Fibroblast of lung (primary cell): ENCODE results near the gene PRKCH.

Experiments used
- EZH2 ChIP-seq: IDR thresholded peaks from 2 replicates; pipeline ENCODE4 v1.5.1; 2012; ENCODE audit warnings: low read length, control low read depth, mild to moderate bottlenecking; ENCODE audit errors: missing control alignments
- TF ChIP-seq, protein P1 (sequence below), 2 donors: IDR thresholded peaks in 1 of 2; conservative IDR thresholded peaks in 1 of 2; 1 replicate in 1 of 2; 2 replicates in 1 of 2; pipeline ENCODE4 v1.5.1; 2011 to 2012; ENCODE audit warnings: low read length in 2 of 2, control low read depth in 1 of 2, inconsistent platforms in 1 of 2, low read depth in 1 of 2, mild to moderate bottlenecking in 1 of 2

GRCh38 chr14:61561657-61562276, 240.4 kb downstream of the PRKCH start:
- TF ChIP-seq, protein P1, sequence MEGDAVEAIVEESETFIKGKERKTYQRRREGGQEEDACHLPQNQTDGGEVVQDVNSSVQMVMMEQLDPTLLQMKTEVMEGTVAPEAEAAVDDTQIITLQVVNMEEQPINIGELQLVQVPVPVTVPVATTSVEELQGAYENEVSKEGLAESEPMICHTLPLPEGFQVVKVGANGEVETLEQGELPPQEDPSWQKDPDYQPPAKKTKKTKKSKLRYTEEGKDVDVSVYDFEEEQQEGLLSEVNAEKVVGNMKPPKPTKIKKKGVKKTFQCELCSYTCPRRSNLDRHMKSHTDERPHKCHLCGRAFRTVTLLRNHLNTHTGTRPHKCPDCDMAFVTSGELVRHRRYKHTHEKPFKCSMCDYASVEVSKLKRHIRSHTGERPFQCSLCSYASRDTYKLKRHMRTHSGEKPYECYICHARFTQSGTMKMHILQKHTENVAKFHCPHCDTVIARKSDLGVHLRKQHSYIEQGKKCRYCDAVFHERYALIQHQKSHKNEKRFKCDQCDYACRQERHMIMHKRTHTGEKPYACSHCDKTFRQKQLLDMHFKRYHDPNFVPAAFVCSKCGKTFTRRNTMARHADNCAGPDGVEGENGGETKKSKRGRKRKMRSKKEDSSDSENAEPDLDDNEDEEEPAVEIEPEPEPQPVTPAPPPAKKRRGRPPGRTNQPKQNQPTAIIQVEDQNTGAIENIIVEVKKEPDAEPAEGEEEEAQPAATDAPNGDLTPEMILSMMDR (conservative IDR thresholded peaks at IDR 0.05 in 1 of 2, IDR thresholded peaks at IDR 0.05 in 1 of 2; ENCODE audit: low read depth in 1 of 2, low read length in 2 of 2), result no peak
- no peak for TF ChIP-seq EZH2
